Fibroblast of peridontal ligament (primary cell): ENCODE measurements around the gene VTI1A.
"Not testable (repeated sequence)": the region's sequence is repeated elsewhere in the genome, so short reads cannot be mapped to it uniquely, and the experiment has no call there.

Source experiments
- DNase-seq: peaks from one replicate; pipeline ENCODE4 v3.0.0-alpha.2; 2010; ENCODE audit errors: extremely low read depth

Gene VTI1A

DNA sequence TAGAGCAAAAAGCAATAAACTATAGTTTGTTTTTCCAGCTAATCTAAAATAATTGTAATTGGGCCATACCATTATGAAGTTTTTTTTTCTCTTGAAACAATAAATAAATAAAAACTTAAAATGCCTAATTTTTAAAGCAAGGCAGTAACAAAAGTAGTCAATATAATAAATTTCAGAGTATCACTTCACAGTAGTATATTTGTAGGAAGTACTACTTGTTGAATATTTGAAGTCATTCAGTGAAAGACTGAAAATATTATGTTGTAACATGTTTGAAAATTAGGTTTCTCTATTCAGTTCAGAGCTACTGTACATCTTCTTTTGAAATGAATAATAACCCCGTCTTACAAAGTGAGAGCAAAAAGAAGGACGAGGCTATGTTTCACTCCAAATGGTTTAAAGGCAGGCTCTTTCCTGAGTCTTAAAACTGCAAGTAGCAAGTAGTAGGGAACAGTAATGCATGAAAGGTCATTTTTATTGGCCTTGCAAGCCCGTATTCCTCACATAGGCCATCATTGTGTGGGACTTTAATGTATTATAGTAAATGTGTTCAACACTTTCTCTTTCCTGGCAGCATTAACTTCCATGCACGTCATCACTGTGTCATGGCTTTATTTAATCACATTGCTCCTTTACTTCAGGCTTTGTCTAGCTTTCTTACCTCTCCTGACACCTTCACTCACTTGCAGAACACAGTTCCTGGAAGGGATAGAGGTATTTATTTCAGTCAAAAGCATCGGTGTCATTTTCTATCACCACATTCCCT is 141.4 kb downstream of the VTI1A start:
- DNase-seq: no peak

DNA sequence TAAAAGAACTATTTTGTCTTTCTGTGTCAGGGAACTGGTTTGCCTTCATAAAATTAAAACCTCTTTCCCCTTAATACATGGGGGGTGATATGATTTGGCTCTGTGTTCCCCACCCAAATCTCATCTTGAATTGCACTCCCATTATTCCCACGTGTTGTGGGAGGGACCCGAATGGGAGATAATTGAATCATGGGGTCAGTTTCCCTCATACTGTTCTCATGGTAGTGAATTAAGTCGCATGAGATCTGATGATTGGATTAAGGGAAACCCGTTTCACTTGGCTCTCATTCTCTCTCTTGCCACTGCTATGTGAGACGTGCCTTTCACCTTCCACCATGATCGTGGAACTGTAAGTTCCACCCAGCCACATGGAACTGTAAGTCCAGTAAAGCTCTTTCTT is 142.1 kb downstream of the VTI1A start:
- no peak for DNase-seq

DNA sequence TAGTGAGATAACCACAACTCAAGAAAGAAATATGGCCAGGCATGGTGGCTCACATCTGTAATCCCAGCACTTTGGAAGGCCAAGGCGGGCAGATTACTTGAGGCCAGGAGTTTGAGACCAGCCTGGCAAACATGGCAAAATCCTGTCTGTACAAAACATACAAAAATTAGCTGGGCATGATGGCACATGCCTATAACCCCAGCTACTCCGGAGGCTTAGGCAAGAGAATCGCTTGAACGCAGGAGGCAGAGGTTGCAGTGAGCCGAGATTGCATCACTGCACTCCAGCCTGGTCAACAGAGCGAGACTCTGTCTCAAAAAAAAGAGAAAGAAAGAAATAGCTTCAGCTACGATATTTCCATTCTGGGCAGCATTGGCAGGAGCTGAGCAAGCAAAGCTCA is 143.8 kb downstream of the VTI1A start:
- not testable (repeated sequence) for DNase-seq

DNA sequence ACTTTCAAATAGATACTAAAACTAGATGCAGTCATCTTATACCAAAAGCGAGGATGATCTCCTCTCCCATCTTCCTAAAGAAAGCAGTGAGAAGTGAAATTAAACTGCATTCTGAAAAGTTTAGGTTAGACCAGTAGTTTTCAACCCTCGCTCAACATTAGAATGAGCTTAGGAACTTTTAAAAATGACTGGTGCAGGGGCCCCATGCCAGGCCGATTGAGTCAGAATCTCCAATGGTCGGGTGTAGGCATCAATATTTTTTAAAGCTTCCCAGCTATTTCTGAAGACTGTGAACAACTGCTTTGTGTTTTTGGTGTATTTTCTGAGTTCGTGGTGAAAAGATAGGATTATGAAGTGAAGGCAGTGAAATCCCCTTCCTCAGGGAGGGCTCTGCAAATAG is 146.0 kb downstream of the VTI1A start:
- DNase-seq: peak; percentile 9

DNA sequence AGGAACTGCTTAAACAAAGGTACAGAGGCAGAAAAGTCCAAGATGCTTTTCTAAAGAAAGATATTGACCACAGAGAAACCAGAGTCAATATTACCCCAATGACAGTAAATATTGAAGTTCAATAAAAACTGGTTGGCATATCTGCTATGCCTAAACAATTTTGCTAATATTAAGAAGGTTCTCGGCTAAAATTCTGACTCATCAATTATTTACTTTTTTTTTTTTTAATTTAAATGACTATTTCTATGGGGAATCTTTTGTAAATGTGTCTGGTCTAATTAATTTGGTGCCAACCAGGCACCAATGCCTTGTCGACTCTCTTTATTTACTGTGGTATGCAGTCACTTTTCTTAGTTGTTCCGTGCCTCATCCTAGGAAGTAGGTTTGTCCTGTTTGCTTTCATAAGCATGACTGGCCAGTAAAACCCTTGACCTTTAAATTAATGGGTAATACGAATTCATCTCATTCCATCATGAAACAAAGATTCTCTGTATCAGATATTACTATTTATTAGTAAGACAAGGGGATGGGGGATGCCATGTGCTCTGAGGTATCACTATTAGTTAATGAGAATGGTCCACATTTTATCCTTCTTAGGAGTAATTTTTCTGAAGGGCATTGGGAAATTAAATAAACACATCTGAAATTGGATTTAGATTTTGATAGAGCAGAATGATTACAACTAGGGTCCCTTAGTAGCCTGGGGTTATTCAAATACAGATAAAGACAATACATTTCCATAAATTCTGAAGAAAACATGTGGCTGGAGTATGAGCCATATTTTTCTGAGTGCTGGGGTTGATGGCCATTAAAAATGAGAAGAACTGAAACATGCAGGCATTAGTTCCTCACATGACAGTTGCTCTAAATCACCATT is 154.4 kb downstream of the VTI1A start:
- no peak for DNase-seq

DNA sequence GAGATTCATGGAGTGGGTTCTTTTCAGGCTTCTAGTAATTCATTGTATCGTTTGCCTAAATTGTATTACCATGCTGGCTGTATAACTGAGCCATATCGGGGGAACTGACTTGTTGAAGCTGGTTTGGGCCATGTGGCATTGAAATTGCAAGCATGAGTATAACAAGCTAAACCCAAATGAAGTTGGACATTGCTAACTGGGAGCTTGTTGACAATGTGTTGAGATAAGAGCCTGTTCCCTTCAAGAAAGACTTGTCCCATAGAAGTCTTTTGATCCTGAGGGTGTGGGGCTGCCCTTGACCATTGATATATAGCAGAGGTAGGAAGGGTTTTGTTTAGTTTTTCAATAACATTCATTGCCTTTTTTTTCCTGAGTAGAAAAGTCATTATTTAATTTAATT is 156.0 kb downstream of the VTI1A start:
- no peak for DNase-seq

DNA sequence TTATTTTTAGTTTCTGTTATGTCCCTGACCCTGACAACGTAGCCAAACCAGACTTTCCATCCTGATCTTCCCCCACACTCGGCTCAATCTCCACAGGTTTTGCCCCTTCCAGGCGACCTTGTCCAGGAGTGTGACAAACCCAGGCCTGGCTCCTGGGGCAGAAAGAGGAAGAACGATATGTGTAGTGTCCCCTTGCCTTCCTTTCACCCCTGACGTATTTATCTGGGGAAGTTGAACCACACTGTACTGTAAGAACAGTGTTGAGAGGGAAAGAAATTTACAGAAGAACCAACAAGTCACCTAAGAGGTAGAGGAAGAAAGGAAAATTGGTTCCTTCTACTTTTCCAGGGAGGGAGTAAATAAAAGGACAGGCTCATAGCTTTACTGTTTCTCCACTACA is 158.0 kb downstream of the VTI1A start:
- DNase-seq: no peak

DNA sequence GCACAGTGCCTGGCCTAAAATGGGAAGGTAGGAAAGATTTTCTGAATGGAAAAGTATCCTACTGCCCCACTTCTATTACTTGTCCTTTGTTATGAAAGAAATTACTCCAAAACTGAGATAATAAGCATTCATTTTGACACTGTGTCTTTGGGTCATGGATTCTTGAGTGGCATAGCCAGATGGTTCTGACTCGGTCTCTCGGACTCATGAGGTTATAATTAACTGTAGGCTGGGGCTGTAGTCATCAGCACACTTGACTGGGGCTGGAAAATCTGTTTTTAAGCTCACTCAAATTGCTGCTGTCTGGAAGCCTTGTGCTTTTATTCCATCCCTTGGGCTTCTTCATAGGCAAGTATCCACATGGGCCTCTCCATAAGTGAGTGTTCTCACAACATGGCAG is 160.5 kb downstream of the VTI1A start:
- DNase-seq: no peak

DNA sequence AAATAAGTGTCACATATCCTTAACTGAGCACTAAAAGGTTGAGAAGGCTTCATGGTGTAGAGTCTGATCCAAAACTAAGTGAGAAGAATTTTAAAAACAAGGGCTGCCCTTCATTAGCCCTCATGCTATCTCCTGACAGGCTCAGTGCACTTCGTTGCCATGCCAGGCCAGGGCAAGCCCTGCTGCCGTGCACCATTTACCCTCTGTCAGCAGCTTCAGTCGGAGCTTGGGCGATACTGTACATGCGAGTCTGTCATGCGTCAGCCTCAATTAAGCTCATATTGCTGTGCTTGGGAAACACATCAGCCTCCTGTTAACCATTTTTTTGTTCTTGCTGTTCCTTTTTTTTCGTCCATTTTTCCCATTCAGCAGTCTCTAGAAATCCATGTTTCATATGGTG is 166.6 kb downstream of the VTI1A start:
- DNase-seq: no peak

DNA sequence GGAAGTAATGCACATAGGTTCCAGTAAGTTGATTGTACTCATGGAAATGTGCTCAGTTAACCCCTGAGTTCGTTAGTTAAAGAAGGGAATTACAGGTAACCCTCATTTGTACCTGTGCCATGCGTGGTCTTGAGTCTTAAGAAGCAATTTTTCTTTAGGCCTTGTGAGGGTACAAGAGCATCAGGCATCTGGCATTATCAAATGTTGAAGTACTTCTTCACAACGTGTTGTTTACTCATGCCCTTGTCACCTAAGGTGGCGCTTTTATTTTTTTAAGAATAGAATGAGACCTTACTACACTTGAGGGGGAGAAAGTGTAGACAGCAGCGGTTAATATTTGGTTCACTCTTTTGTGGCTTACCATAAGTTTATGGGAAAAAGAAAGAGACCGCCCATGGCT is 167.1 kb downstream of the VTI1A start:
- DNase-seq: no peak

DNA sequence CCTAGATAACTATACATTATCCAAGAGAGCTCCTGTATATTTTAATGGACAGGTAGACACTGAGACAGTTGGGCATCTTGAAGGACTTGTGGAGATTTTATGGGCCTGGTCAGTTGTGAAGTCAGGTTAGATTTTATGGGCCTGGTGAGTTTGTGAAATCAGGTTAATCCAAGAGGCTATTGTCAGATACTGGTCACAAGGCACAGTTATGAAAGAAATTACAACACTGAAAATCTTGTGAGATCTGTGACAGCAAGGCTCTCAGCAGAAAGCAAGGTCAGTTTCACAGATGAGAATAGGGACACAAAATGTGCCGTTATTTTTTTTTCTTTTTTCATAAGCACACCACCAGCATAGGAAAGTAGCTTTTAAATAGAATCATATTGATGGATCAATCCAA is 167.6 kb downstream of the VTI1A start:
- no peak for DNase-seq

DNA sequence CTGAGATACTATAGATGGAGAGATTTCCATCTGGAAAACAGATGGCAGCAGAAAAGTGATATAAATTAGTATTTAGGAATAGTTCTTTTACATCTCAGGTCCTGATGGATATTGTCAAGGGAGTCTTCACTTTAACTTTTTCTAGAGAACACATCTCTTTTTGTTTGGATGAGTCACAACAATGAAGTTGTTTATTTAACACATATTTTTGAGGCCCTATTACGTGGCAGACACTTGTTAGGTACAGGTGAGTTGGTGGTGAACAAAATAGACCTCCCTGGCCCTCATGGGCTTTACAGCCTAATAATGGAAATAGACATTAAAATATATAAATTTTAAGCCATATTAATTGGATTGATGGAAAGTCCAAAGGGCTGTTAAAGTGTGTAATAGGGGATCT is 168.3 kb downstream of the VTI1A start:
- no peak for DNase-seq

DNA sequence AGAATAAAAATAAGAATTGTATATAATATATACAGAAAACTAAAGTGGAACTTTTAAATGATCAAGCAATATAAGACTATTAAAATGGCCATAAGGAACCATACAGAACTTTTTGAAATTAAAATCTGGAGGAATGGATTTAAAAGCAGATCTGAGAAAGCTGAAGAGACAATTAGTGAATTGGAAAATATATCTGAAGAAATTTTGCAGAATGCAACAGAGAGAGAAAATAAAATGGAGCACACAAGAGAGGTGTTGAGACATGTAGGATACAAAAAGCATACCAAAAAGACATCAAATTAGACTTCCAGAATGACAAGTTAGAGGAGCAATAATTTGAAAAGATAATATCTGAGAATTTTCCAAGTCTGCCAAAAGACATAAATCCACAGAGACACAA is 169.6 kb downstream of the VTI1A start:
- DNase-seq: no peak

DNA sequence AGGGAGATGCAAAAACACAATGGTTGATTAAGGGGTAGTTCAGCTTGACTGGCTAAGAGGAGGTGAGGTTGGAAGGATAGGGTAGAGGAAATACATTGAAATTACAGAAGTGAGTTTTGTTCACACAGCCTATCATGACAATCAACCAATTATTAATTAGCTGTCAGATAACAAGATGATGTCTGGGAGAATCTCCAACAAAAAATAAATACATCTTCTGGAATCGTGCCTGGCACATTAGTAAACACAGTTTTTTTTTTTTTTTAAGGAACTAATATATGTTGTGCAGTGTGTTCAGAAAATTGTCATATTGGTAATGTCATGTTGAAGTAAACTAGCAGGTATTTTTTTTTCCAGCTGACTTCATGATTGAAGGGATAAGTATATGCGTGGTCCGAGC is 171.8 kb downstream of the VTI1A start:
- no peak for DNase-seq

DNA sequence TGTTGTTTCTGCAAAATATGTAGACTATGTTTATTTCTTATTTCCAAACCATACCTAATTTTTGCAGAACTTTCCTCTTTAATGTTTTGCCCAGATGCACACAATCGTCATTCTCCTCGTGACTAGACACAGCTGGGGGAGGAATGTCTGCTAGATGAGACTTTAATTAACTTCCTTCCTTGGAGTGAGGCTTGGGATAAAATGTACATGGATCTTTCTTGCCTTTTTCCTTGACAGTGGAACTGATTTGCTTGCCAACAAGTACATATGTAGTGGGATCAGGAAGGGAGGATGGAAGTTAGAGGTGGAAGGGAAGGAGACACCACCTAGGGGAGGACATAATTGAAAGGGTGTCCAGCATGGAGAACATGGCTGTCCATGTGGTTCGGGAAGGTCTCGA is 172.5 kb downstream of the VTI1A start:
- DNase-seq: no peak

DNA sequence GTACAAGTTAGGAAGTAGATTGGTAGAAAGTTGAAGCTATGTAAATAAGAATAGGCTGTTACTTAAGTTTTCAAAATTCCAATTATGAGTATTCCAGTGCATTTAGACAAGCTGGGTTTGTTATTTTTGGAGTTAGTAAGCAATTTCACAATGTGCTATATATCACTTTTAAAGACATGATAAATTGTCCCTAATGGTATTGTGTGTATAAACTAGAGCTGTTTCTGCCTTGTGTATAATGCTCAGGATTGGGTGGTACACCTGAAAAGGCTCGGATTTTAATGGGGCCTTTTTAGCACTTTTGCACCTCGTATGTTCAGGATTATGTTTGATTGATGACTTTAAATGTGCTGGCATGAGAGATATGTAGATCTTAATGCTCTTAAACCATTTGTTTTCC is 175.8 kb downstream of the VTI1A start:
- peak; percentile 9 for DNase-seq

DNA sequence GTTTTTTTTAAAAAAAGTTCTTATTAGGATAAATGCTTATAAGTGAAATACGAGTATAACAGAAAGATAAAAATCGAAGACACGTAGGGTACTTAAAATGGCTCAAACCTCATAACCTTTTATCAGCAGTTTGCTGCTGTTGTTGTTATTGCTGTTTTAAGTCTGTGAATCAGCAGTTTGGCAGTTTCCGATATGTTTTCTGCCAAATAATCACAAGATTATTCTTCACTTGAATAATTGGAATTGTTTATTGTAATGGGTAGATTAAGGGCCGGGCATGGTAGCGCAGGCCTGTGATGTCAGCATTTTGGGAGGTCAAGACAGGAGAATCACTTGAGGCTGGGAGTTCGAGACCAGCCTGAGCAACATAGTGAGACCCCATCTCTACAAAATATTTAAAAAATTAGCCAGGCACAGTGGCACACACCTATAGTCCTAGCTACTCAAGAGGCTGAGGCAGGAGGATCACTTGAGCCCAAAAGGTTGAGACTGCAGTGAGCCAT is 177.6 kb downstream of the VTI1A start:
- no peak for DNase-seq

DNA sequence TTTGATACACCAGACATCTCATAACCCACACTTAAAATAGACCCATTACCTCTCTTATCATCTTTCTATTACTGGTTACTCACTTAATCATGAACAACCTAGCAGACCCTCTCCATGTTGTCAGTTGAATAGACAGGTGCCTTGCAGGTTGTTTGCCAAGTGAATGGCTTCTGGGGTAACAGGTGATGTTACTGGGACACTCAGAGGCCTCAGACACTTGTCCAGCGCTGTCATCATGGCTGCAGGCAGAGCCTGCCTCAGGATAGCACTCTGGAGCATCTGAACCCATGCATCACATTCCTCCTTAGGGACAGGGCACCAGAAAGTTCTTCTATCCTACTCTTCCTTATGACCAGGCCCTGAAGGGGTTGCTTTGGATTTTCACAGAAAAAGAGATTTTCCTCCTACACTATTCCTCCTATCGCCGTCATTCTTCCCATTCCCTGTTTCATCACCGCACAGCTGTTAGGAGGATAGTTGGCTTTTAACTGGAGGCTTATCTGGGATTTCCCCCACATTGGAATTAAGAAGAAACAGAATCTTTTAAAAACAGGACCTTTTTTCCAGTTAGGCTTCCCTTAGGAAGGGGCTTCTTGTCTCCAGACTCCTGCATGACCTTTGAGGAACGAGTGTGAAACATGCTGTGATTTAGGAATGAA is 182.1 kb downstream of the VTI1A start:
- DNase-seq: no peak

DNA sequence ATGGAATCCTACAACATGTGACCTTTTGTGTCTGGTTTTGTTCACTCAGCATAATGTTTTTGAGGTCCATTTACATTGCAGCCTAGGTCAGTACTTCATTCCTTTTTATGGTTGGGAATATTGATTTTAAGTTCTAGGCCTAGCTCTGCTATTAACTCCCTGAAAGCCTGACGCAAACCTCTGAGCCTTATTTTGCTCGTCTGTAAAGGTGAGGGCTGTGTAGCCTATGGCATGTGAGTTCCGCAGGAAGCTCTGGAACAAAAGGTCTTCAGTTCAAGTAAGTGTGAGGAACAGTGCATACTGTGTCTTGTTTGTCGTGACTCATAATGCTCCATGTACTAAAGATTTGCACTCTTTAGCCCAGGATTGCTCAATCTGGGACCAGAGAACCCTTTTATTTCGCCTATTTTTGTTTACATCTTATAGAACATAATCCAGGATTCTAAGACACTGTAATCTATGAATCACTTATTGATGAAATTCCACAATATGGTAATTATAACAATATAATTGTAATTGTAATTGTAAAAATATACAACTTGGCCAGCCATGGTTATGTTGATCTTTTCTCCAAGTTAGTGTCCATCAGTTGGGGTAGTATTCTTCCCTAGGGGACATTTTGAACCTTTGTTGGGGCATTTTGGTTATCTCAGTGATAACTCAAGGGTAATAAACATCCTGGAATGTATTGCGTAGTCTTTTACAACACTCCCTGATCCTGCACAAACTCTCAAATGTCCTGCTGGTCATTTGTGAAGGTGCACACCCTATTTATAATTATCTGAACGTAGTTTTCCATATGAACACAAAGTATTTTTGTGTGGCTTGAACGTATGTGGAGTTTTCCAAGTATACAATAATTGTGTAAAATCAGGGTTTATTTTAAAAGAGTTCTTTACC is 184.7 kb downstream of the VTI1A start:
- no peak for DNase-seq

DNA sequence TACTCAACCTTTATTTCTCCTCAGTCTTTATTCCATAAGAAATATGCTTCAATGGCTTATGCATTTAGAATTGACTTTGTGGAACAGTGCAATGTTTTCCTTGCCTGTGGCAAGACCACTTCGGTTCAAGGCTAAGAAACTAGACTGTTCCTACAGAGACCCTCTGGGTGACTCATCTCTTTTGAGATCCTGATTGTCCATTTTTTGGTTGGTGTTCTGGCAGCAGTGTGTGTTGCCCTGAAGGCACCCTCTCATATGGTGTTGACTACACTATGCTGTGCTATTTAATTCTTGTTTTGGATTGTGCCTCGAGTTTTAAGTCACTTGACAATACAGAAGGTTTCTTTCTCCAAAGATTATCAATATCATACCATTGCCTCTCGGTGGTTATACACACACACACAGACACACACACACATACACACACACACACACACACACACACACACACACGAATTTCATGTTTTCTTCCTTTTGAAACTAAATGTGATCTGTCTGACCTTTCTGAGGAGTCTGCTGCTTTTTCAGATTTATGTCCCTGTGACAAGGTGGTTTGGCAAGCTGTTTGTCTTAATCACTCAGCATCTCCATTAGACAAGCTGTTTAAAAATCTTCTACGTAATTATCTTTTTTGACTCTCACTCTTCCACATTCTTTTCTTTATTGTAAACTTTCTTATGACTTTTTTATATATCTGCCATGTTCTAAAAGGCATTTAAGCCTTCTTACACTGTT is 187.2 kb downstream of the VTI1A start:
- DNase-seq: peak; percentile 18

DNA sequence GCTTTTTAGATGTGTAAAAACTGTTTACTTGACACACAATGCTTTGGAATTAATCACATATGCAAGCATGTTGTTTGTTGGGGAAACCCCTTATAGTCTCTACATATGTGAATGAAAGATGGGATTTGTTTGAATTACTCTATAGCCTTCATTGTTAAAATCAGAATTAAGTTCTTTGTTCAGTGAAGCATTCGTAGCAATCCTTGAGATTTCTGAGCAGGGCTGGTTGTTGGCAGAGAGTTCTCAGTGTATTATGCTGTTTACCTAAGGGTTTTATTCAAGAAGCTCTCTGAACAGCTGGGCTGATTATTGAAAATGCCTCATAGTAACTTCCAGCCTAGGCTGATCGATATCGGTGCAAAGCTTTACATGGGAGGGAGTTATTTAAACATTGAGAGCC is 190.9 kb downstream of the VTI1A start:
- no peak for DNase-seq
